ENCODE results near the gene NRGN.

DNA sequence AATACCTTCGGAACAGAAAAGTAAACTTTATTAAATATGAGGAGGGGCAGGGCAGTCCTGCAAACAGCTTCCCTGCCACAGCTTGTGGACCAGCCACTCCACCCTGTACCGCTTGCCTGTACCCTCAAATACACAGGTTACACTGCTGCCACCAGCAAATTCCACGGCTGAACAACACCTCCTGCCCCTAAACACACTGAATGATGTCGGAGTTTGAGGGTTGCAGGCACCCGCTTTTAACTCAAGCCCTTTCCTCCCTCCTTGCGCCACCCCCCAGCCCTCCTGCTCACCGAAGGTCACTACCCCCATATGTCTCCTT is 8.3 kb downstream of the NRGN start:
- TF ChIP-seq, protein P1, sequence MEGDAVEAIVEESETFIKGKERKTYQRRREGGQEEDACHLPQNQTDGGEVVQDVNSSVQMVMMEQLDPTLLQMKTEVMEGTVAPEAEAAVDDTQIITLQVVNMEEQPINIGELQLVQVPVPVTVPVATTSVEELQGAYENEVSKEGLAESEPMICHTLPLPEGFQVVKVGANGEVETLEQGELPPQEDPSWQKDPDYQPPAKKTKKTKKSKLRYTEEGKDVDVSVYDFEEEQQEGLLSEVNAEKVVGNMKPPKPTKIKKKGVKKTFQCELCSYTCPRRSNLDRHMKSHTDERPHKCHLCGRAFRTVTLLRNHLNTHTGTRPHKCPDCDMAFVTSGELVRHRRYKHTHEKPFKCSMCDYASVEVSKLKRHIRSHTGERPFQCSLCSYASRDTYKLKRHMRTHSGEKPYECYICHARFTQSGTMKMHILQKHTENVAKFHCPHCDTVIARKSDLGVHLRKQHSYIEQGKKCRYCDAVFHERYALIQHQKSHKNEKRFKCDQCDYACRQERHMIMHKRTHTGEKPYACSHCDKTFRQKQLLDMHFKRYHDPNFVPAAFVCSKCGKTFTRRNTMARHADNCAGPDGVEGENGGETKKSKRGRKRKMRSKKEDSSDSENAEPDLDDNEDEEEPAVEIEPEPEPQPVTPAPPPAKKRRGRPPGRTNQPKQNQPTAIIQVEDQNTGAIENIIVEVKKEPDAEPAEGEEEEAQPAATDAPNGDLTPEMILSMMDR (IDR thresholded peaks at IDR 0.05 in 4 of 5, conservative IDR thresholded peaks at IDR 0.05 in 1 of 5): no peak
- no peak for TF ChIP-seq POLR2A (IDR thresholded peaks at IDR 0.05)
